PC-9 (cell line): Measurements from ENCODE around the gene THSD7B.

Experiments used
- CTCF ChIP-seq: fragments of 200-600 bp; sonication (generic); conservative IDR thresholded peaks from 2 replicates; pipeline ENCODE4 v1.6.1; 2017; ENCODE audit warnings: mixed run types, antibody characterized with exemption, mild to moderate bottlenecking, moderate library complexity
- EZH2 ChIP-seq: fragments of 200-600 bp; sonication (generic); IDR thresholded peaks from 2 replicates; pipeline ENCODE4 v1.8.0; 2017; ENCODE audit warnings: antibody characterized with exemption, low read depth

GRCh38 chr2:137405496-137405895 is 640.2 kb downstream of the THSD7B start:
- TF ChIP-seq CTCF (no peak), EZH2 (no peak)
